NCI-H2081 treated with DMSO at 0.1 percent for 48 hours (cell line): ENCODE data around the gene EHF.

Source experiments
- DNase-seq: peaks from one replicate; lab custom pipeline; 2025; lab: John Stamatoyannopoulos, UW

Gene EHF

DNA sequence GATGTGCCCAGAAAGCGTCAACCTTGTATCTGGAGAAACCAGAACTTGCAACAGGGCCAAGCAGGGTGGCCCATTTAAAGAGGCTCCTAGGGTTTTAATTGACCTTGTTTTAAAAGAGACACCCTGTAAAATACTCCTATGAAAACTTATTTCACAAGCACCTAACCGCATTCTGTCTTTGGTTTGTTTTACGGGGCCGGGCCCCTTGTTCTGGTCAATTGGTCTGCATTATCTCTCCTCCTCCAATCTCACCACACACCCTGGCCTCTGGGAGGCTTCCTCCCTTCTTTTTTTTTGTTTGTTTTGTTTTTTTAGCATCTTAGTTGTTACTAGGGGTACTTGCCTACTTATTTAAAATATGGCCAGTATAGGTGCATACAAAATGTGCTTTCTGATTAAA, 4.7 kb downstream of the EHF start:
- DNase-seq, result no peak

- DNase-seq, result no peak
Measured at GRCh38 chr11:34626393-34626792, 5.5 kb downstream of the EHF start.

GRCh38 chr11:34627197-34627596, 6.3 kb downstream of the EHF start:
- no peak for DNase-seq

DNA sequence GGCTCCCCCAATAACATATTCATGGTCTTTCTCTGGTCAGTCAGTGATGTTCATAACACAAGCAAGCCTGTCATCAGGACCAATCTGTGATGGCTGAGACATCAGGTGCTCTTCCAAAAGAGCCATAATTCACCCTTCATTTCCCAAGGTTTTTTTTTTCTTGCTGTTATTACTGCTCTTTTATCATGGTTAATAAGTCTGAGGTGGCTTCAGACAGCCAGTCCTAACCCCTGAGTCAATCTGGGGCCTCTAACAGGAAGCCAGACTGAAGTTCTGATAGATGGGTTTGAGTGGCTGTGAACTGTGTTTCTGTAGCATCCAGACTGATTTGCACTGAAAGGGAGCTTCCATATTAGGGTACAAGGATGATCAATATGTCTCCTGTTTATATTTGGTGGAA, 8.8 kb downstream of the EHF start:
- no peak for DNase-seq

GRCh38 chr11:34630544-34630943, 9.7 kb downstream of the EHF start:
- DNase-seq, result no peak

DNA sequence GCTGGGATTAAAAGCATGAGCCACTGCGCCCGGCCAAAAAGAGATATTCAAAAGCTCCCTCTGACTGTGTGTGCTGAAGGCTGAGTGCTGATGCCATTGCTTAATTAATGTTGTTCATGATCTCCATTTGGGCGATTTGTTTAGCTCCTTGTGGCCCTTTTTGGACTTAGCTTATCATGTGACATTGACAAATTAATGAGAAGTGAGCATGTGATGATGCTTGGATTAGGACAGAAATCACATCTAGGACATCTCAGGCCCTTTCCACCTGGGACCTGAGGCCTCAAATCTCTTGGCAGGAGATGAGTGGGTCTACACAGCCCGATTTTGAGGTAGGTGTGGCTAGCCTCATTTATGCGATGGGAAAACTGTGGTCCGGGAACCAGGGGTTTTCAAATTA, 10.4 kb downstream of the EHF start:
- no peak for DNase-seq

- peak; percentile 62 for DNase-seq
Measured at GRCh38 chr11:34631737-34632104, 10.8 kb downstream of the EHF start.

GRCh38 chr11:34632105-34632791, 11.4 kb downstream of the EHF start:
- peak; percentile 91 for DNase-seq

DNA sequence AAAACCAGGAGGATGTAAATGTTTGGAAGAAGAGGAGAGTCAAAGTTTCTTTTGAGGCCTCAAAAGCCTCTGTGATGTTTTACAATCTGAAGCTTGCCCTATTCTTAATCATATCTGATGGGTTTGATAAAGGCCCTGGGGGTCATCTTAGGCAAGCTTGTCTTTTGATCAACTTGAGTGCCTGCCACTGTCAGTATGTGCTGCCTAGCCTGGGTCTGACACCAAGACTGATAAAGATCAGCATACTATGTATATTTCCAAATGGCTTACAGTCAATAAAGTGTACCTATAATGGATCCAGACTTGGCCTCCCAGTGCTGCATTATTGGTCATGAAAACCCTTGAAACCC, 12.7 kb downstream of the EHF start:
- DNase-seq, result no peak

DNA sequence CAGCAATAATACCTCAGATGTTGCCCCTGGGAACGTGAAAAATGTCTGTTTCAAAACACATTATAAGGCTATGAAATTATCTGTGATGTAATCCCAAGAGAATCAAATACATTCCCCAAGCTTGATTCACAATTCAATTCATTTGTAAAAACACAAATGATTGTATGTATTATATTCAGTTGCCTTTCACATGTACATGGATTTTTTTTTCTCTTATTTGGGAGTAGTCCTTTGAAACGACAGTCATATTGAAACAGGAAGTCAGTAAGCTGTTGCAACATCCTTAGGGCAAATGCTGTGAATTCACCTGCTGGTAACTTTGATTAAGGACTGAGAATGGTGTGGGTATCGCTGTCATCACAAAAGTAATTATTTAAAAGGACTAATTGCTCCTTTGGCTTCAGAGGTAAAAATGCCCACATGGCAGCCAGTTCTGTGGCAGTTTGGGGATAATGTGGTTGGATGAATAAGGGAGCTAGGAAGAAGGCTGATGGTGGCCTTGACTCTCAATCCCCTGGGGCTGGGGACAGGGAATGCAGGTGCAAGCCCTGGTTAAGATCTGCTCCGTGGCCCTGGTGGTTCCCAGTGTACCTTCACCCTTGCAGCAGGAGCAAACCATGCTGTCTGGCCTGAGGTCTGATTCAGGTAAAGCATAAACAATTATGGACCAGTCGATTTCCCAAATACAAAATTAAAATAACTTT, 13.2 kb downstream of the EHF start:
- DNase-seq, result peak; percentile 54

DNA sequence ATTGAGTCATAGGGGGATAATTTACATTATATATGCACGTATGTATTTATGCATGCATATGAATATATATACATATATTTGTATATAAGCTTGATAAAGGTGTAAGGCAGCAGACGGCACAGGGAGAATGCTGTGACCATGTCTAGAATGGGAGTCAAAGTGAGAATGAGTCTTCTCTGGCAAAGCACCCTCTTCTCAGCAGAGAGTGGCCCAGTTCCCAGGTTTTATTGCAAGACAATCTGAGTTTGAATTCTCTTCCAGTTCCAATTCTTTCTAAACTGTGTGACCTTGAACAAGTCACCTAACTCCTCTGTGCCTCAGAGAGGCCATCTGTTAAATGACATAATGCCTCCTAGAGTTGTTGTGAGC, 13.8 kb downstream of the EHF start:
- no peak for DNase-seq

DNA sequence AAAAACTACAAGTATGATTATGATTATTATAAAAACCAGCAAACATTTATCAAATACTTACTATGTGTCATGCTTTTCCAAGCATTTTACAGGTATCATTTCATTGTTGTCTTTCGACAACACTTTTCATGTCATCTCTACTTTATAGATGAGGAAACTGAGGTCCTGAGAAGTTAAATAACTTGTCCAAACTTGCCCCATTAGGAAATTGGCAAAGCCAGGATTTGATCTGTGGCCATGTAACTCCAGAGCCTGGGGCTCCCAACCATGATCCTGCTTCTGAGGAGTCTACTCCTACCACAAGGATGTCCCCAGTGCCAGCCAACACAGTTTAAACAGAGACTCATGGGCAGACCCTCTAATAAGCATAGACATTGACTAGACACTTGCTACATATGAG, 15.2 kb downstream of the EHF start:
- DNase-seq, result no peak

DNA sequence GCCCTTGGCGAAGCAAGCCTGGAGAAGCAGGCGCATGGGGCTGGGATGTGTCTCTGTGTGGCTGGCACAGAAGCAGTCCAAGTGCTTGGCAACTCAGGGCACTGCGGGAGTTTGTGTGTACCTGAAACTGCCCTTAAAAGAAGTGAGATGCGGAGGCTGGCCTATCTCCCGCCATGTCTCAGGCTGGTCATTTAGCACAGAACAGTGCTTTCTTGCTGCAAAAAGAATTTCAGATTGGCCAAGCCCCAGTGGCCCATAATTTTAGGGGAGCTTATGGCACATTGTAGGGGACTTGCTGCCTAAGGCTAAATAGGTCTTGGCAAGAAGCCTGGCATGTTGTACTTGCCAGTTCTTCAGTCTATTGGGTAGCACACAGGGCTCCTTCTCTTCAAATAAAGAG, 16.4 kb downstream of the EHF start:
- no peak for DNase-seq

- DNase-seq, result no peak
Measured at GRCh38 chr11:34638897-34639296, 18.0 kb downstream of the EHF start.

DNA sequence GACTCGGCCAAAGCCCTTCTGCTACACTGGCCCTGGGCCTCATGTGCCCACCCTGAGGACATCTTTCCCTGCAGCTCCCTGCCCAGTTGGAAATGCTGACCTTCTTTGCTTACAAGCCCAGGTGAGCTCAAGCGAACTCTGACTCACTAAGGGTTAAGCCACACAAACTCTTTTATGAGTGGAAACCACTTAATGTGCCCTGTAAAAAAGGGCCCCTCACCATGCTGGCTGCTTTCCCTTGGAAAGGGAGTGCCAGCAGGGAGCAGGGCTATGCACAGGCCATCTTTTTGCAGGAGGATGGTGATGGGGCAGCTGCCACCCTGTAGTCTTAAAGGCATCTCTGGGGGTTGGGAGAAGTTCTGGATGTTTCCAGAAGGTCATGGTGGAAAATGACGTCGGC, 18.7 kb downstream of the EHF start:
- DNase-seq, result no peak

GRCh38 chr11:34640050-34640923, 19.4 kb downstream of the EHF start:
- no peak for DNase-seq

GRCh38 chr11:34640924-34641275, 20.0 kb downstream of the EHF start:
- DNase-seq, result no peak

DNA sequence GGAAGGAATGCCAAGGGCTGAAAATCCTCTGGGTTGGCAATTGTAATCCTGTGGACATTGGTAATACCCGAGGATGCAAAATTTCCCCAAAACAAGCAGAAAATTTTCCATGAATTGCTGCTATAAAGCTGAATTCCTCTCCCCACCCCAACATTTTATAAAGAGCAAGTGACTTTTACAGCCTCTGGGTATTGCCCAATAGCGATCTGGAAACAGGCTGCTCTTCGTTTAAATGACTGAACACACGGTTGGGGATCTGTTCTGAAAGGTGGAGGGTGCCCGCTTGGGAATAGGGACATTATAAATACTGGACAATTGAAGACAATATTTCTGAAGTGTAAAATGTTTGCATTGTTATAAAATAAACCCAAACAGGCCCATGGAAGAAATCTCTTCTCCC, 20.6 kb downstream of the EHF start:
- DNase-seq, result no peak

DNA sequence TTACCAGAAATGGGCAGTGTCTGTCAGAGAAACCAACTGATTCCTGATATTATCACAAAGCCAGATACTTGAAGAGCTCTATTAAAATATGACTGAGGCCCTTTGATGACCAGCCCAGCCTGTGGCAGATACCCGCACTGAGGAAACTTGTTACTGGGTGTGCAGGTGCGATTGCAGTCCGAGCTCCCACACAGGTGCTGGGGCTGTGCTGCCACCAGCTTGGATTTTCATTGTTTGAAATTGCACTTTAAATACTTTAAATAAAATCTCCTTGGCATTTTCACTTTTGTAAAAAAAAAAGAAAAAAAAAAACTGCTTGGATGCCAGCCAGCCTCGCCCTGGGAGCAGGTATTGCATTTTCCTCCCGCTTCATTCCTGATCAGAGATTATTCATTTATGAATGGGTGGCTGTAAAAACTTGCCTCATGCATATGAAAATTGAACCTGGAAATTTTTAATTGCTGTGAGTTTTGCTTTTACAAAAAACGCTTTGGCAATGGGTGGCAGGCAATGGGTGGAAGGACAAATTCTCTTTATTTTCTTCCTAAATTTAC, 21.2 kb downstream of the EHF start:
- no peak for DNase-seq

- DNase-seq, result no peak
Measured at GRCh38 chr11:34642873-34643272, 22.0 kb downstream of the EHF start.

DNA sequence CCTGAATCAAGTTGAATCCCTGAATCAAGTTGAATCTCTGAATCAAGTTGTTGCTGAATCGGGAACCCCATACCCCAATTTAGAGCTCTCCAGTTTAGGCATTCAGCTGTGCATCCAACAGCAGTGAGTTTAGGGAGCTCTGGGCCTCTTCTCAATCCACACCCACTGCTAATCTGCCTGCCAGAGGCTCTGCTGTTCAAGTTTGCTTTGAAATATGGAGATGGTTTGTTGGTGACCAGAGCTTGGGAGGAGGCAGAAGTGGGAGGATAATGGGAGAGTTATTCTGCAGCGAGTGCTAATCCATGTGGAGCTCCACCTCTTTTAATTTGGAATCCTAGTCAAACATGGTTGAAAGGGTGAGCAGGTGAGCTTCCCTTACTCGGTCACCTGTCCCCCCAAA, 22.4 kb downstream of the EHF start:
- DNase-seq, result no peak

- DNase-seq, result no peak
Measured at GRCh38 chr11:34643846-34644245, 23.0 kb downstream of the EHF start.
